BE2C (cell line): ENCODE measurements around the gene TEX30.
A peak's percentile ranks its signal among the peaks of the same experiment; 100 is the strongest.

Experiments used
- DNase-seq: peaks from one replicate; pipeline ENCODE4 v3.0.0-alpha.2; 2020
- H3K27me3 ChIP-seq: fragments of 250-450 bp; sonication (Bioruptor Pico); 2 replicates; pipeline ENCODE4 v1.5.1; 2020; ENCODE audit warnings: mild to moderate bottlenecking
- H3K36me3 ChIP-seq: fragments of 250-450 bp; sonication (Bioruptor Pico); 2 replicates; pipeline ENCODE4 v1.5.1; 2020; ENCODE audit warnings: mild to moderate bottlenecking
- H3K4me1 ChIP-seq: fragments of 250-450 bp; sonication (Bioruptor Pico); 2 replicates; pipeline ENCODE4 v1.5.1; 2020
- H3K4me3 ChIP-seq: 2 replicates; pipeline ENCODE4 v1.5.1; 2011; ENCODE audit warnings: low read depth, low read length
- H3K9me3 ChIP-seq: fragments of 250-450 bp; sonication (Bioruptor Pico); 2 replicates; pipeline ENCODE4 v1.5.1; 2020
- CTCF ChIP-seq: IDR thresholded peaks from 2 replicates; pipeline ENCODE4 v1.5.1; 2012; ENCODE audit warnings: mild to moderate bottlenecking, low read depth, low read length

TEX30 gene

GRCh38 chr13:102774591-102775520, 1.3 kb upstream of the TEX30 start:
- no peak for DNase-seq

GRCh38 chr13:102774214-102774568, 605 bp upstream of the TEX30 start:
- Histone ChIP-seq H3K4me3 (peak overlapping the region; percentile 87), H3K4me1 (no peaks in the 10 kb centered on the region), H3K36me3 (no peaks in the 10 kb centered on the region), H3K9me3 (no peaks in the 10 kb centered on the region), H3K27me3 (no peaks in the 10 kb centered on the region)
- no peak for TF ChIP-seq CTCF
- DNase-seq: no peak

More at GRCh38 chr13:102774591-102775520, 1.3 kb upstream of the TEX30 start:
- Histone ChIP-seq H3K27me3 (no peaks in the 10 kb centered on the region), H3K36me3 (no peaks in the 10 kb centered on the region), H3K4me1 (no peaks in the 10 kb centered on the region), H3K4me3 (no peak overlapping the region), H3K9me3 (no peaks in the 10 kb centered on the region)
- TF ChIP-seq CTCF: no peak

GRCh38 chr13:102772042-102772425, 1.6 kb downstream of the TEX30 start:
- DNase-seq: no peak
- H3K4me3 ChIP-seq: no peak overlapping the region

GRCh38 chr13:102771298-102772041, 2.1 kb downstream of the TEX30 start:
- H3K9me3 ChIP-seq: no peaks in the 10 kb centered on the region
- no peak for TF ChIP-seq CTCF
- H3K36me3 ChIP-seq: no peaks in the 10 kb centered on the region; the same call in 1 of the 2 replicates
- H3K4me1 ChIP-seq: no peaks in the 10 kb centered on the region
- no peak for DNase-seq
- no peaks in the 10 kb centered on the region for H3K27me3 ChIP-seq
- no peak overlapping the region for H3K4me3 ChIP-seq

More at GRCh38 chr13:102772042-102772425, 1.6 kb downstream of the TEX30 start:
- H3K36me3 ChIP-seq: no peaks in the 10 kb centered on the region
- no peaks in the 10 kb centered on the region for H3K4me1 ChIP-seq
- H3K9me3 ChIP-seq: no peaks in the 10 kb centered on the region
- H3K27me3 ChIP-seq: no peaks in the 10 kb centered on the region
- no peak for TF ChIP-seq CTCF

GRCh38 chr13:102770435-102770834, 3.2 kb downstream of the TEX30 start:
- Histone ChIP-seq H3K4me1 (no peaks in the 10 kb centered on the region), H3K27me3 (no peaks in the 10 kb centered on the region), H3K4me3 (no peak overlapping the region), H3K36me3 (peaks cover 9% of the 10 kb centered on the region; the same call in 1 of the 2 replicates), H3K9me3 (no peaks in the 10 kb centered on the region)
- DNase-seq: no peak
- no peak for TF ChIP-seq CTCF

- Histone ChIP-seq H3K36me3 (peaks cover 9% of the 10 kb centered on the region; the same call in 1 of the 2 replicates), H3K4me3 (no peak overlapping the region), H3K4me1 (no peaks in the 10 kb centered on the region), H3K9me3 (no peaks in the 10 kb centered on the region), H3K27me3 (no peaks in the 10 kb centered on the region)
- DNase-seq: no peak
- peak; percentile 17; the same call in 1 of the 2 replicates for TF ChIP-seq CTCF
Observed at GRCh38 chr13:102769679-102770078, 3.9 kb downstream of the TEX30 start.
